Karpas-422 (cell line): ENCODE data around the gene DXO. TPM values are rescaled to one million over a fixed set of nuclear protein-coding genes. Genes with fewer than 3 reads are reported as not detected.

ENCODE experiments used
- DNase-seq: peaks from one replicate; pipeline ENCODE4 v3.0.0-alpha.2; 2015
- H2AFZ ChIP-seq: fragments of 200-600 bp; sonication (generic); 2 replicates; pipeline ENCODE4 v1.6.1; 2014; ENCODE audit warnings: antibody characterized with exemption, low read length, mixed read lengths
- H3K27ac ChIP-seq: fragments of 200-600 bp; sonication (generic); 2 replicates; pipeline ENCODE4 v1.5.1; 2014; ENCODE audit warnings: mild to moderate bottlenecking, low read length, moderate library complexity
- H3K27me3 ChIP-seq: fragments of 200-600 bp; sonication (generic); 2 replicates; pipeline ENCODE4 v1.6.1; 2014; ENCODE audit warnings: low read length, mixed read lengths
- H3K36me3 ChIP-seq: fragments of 200-600 bp; sonication (generic); 2 replicates; pipeline ENCODE4 v1.6.1; 2014; ENCODE audit warnings: low read length, mixed read lengths; ENCODE audit not compliant: insufficient read depth
- H3K4me1 ChIP-seq: fragments of 200-600 bp; sonication (generic); 2 replicates; pipeline ENCODE4 v1.6.1; 2014; ENCODE audit warnings: mild to moderate bottlenecking, low read length, mixed read lengths
- H3K4me2 ChIP-seq: fragments of 200-600 bp; sonication (generic); 2 replicates; pipeline ENCODE4 v1.6.1; 2014; ENCODE audit warnings: low read length, low read depth, mild to moderate bottlenecking; ENCODE audit not compliant: poor library complexity, severe bottlenecking
- H3K4me3 ChIP-seq: fragments of 200-600 bp; sonication (generic); 2 replicates; pipeline ENCODE4 v1.5.1; 2014; ENCODE audit warnings: mild to moderate bottlenecking, antibody characterized with exemption, low read length, mixed read lengths
- H3K79me2 ChIP-seq: fragments of 200-600 bp; sonication (generic); 2 replicates; pipeline ENCODE4 v1.6.1; 2014; ENCODE audit warnings: mild to moderate bottlenecking, low read length, mixed read lengths
- H3K9ac ChIP-seq: fragments of 200-600 bp; sonication (generic); 2 replicates; pipeline ENCODE4 v1.6.0; 2014; ENCODE audit warnings: low read length
- H3K9me2 ChIP-seq: fragments of 200-600 bp; sonication (generic), shearing (Covaris generic); replicated peaks from 2 replicates; pipeline ENCODE4 v1.6.0; 2014; ENCODE audit warnings: mild to moderate bottlenecking, low read length, moderate library complexity; ENCODE audit not compliant: insufficient read depth
- H3K9me3 ChIP-seq: fragments of 300-700, 200-600 bp; sonication (generic); 2 replicates; pipeline ENCODE4 v1.6.1; 2014; ENCODE audit warnings: low read length, mixed read lengths
- H4K20me1 ChIP-seq: fragments of 200-600 bp; sonication (generic); 2 replicates; pipeline ENCODE4 v1.6.1; 2014; ENCODE audit warnings: mild to moderate bottlenecking, antibody characterized with exemption, low read length, low read depth; ENCODE audit not compliant: insufficient read depth
- total RNA-seq: library from RNA; depleted of rRNA; stranded (reverse); fragments of >200 nt; shearing (Covaris generic); gene quantifications from 2 replicates; pipeline ENCODE4 v1.2.3, GENCODE V29; 2014; ENCODE audit warnings: low replicate concordance

Gene DXO
- total RNA-seq, 1 experiment from 2014 or later, result 20.8 TPM

GRCh38 chr6:31967926-31968320 lies 4.0 kb downstream of the DXO start:
- Histone ChIP-seq H3K9ac (no peak overlapping the region), H3K36me3 (peaks cover 10% of the 10 kb centered on the region; the same call in 1 of the 2 replicates), H3K4me1 (peaks cover 18% of the 10 kb centered on the region), H3K27me3 (no peaks in the 10 kb centered on the region), H3K79me2 (peaks cover 20% of the 10 kb centered on the region), H3K9me2 (no peaks in the 10 kb centered on the region), H3K4me2 (no peak overlapping the region), H4K20me1 (no peaks in the 10 kb centered on the region), H3K27ac (no peak overlapping the region), H3K9me3 (no peaks in the 10 kb centered on the region), H2AFZ (no peak overlapping the region), H3K4me3 (no peak overlapping the region)
- no peak for DNase-seq

GRCh38 chr6:31966997-31967925 lies 4.7 kb downstream of the DXO start:
- Histone ChIP-seq H3K27ac (no peak overlapping the region), H3K79me2 (peaks cover 15% of the 10 kb centered on the region), H3K9me3 (no peaks in the 10 kb centered on the region), H3K27me3 (no peaks in the 10 kb centered on the region), H3K4me3 (no peak overlapping the region), H3K9ac (no peak overlapping the region), H3K4me2 (no peak overlapping the region), H3K9me2 (no peaks in the 10 kb centered on the region), H4K20me1 (no peaks in the 10 kb centered on the region), H3K36me3 (peaks cover 10% of the 10 kb centered on the region; the same call in 1 of the 2 replicates), H3K4me1 (peaks cover 14% of the 10 kb centered on the region), H2AFZ (no peak overlapping the region)
- DNase-seq, result no peak

- peaks cover 14% of the 10 kb centered on the region for H3K79me2 ChIP-seq
- H3K4me3 ChIP-seq, result no peak overlapping the region
- DNase-seq, result no peak
- H2AFZ ChIP-seq, result no peak overlapping the region
- H3K9me3 ChIP-seq, result no peaks in the 10 kb centered on the region
- H3K27ac ChIP-seq, result no peak overlapping the region
- peaks cover 12% of the 10 kb centered on the region for H3K4me1 ChIP-seq
- H3K27me3 ChIP-seq, result no peaks in the 10 kb centered on the region
- no peaks in the 10 kb centered on the region for H4K20me1 ChIP-seq
- H3K9ac ChIP-seq, result no peak overlapping the region
- peaks cover 10% of the 10 kb centered on the region; the same call in 1 of the 2 replicates for H3K36me3 ChIP-seq
- H3K9me2 ChIP-seq, result no peaks in the 10 kb centered on the region
- H3K4me2 ChIP-seq, result no peak overlapping the region
Observed at GRCh38 chr6:31966506-31966905, 5.4 kb downstream of the DXO start.

GRCh38 chr6:31965700-31966099 lies 6.2 kb downstream of the DXO start:
- no peaks in the 10 kb centered on the region for H3K9me2 ChIP-seq
- H3K9me3 ChIP-seq, result no peaks in the 10 kb centered on the region
- no peak overlapping the region for H2AFZ ChIP-seq
- H3K27me3 ChIP-seq, result no peaks in the 10 kb centered on the region
- no peak overlapping the region for H3K4me3 ChIP-seq
- peaks cover 10% of the 10 kb centered on the region; the same call in 1 of the 2 replicates for H3K36me3 ChIP-seq
- H3K9ac ChIP-seq, result no peak overlapping the region
- H4K20me1 ChIP-seq, result no peaks in the 10 kb centered on the region
- peaks cover 4% of the 10 kb centered on the region for H3K4me1 ChIP-seq
- DNase-seq, result no peak
- peaks cover 10% of the 10 kb centered on the region for H3K79me2 ChIP-seq
- no peak overlapping the region for H3K27ac ChIP-seq
- H3K4me2 ChIP-seq, result no peak overlapping the region

DNA sequence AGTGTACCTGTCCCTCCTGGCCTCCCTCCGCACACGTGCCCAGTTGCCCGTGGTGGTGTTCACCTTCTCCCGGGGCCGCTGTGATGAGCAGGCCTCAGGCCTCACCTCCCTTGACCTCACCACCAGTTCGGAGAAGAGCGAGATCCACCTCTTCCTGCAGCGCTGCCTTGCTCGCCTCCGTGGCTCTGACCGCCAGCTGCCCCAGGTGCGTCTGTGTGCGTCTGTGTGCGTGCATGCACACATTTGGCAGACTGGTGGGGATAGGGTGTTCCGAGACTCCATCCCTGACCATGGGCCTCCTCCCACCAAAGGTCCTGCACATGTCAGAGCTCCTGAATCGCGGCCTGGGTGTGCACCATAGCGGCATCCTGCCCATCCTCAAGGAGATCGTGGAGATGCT lies 8.0 kb downstream of the DXO start:
- Histone ChIP-seq H3K4me1 (peaks cover 11% of the 10 kb centered on the region), H3K9ac (no peak overlapping the region), H3K27ac (no peak overlapping the region), H3K9me3 (no peaks in the 10 kb centered on the region), H3K4me2 (no peak overlapping the region), H3K9me2 (no peaks in the 10 kb centered on the region), H3K79me2 (peaks cover 20% of the 10 kb centered on the region), H3K27me3 (no peaks in the 10 kb centered on the region), H3K4me3 (no peak overlapping the region), H2AFZ (no peak overlapping the region), H4K20me1 (no peaks in the 10 kb centered on the region), H3K36me3 (peaks cover 8% of the 10 kb centered on the region; the same call in 1 of the 2 replicates)
- no peak for DNase-seq

GRCh38 chr6:31961616-31962015 lies 10.3 kb downstream of the DXO start:
- H3K4me1 ChIP-seq, result peaks cover 20% of the 10 kb centered on the region
- no peak overlapping the region for H3K4me3 ChIP-seq
- H3K27ac ChIP-seq, result no peak overlapping the region
- H3K9me2 ChIP-seq, result no peaks in the 10 kb centered on the region
- H3K27me3 ChIP-seq, result no peaks in the 10 kb centered on the region
- peaks cover 41% of the 10 kb centered on the region for H3K79me2 ChIP-seq
- no peak overlapping the region for H3K4me2 ChIP-seq
- peaks cover 16% of the 10 kb centered on the region for H3K36me3 ChIP-seq
- H3K9me3 ChIP-seq, result no peaks in the 10 kb centered on the region
- H4K20me1 ChIP-seq, result no peaks in the 10 kb centered on the region
- H3K9ac ChIP-seq, result no peak overlapping the region
- no peak for DNase-seq
- no peak overlapping the region for H2AFZ ChIP-seq

DNA sequence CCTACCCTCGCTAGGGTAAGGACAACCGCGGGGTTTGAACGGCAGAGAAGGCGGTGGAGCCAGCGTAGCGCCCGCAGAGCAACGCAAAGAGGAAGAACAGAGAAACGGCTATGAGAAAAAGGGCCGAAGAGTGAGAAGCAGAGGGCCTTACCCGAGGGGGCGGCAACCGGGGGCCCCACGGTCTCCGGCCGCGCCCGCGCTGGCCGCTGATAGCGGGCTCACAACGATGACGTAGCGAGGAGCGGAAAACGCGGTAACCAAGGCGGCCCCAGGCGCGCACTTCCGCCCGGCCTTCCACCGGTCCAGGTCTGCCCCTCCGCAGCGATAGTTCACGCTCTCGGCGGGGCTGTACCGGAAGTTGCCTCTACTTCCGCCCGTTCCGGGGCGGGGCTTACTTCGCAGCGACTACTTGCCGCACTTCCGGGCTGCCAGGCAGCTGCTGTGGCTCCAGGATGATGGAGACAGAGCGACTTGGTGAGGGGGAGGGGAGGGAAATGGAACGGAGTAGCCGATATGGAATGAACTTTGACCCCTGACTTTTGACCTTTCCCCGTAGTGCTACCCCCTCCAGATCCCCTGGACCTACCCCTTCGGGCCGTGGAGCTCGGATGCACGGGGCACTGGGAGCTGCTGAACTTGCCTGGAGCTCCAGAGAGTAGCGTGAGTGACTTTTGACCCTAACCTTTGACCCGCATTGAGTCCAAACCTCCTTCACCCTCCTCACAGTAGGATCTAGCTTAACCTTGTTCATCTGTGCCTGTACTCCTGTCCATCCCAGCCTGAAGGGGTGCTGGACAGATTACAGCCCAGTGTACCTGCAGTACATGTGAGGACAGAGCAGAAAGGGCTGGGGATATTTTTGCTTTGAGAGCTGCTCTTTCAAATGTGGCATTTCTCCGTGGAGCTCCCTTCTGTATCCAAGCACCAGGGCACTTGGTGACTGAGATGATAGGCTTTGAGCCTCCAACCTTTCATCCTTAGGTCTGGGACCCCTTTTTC lies 12.9 kb downstream of the DXO start, which contains the start of the genes NELFE and SKIC2:
Gene NELFE, minus strand, starts transcription at position 231 of the 999 bp plus-strand sequence. CDS start 525 bp downstream, outside the sequence.
Gene SKIC2, plus strand, starts transcription at position 435 of the 999 bp plus-strand sequence. Its CDS starts 18 bp downstream, at position 453.
- no peaks in the 10 kb centered on the region for H3K9me2 ChIP-seq
- peak within 1 kb of the TSS; percentile 95 for H3K9ac ChIP-seq
- DNase-seq, result peak; percentile 99
- no peak within 1 kb of the TSS; the same call in 1 of the 2 replicates for H3K27ac ChIP-seq
- peak within 1 kb of the TSS; percentile 87 for H2AFZ ChIP-seq
- peaks cover 21% of the 10 kb centered on the region for H3K36me3 ChIP-seq
- peak within 1 kb of the TSS; percentile 91 for H3K4me2 ChIP-seq
- peak within 1 kb of the TSS; percentile 98 for H3K4me3 ChIP-seq
- no peaks in the 10 kb centered on the region for H3K9me3 ChIP-seq
- no peaks in the 10 kb centered on the region for H4K20me1 ChIP-seq
- H3K27me3 ChIP-seq, result no peaks in the 10 kb centered on the region
- peaks cover 43% of the 10 kb centered on the region for H3K79me2 ChIP-seq
- H3K4me1 ChIP-seq, result peaks cover 20% of the 10 kb centered on the region
